Right lobe of liver (tissue), 6 donors: ENCODE results near the gene CBX2. TPM values are rescaled to one million over a fixed set of nuclear protein-coding genes. Genes with fewer than 3 reads are reported as not detected.

Experiments
- ATAC-seq, 4 donors: fragments of 200-7000 bp; cut with Tn5 transposase; one replicate each; pipeline ENCODE4 v1.9.1; 2020; ENCODE audit warnings: mild to moderate bottlenecking in 4 of 4, moderate library complexity in 4 of 4
- DNase-seq, 3 donors: peaks; one replicate each; pipeline ENCODE4 v3.0.0-alpha.2; 2020
- H3K27ac ChIP-seq, 3 donors: fragments of 200-600 bp; one replicate each; pipeline ENCODE4 v1.8.0; 2022
- H3K27me3 ChIP-seq, 2 donors: fragments of 200-600 bp; one replicate each; pipeline ENCODE4 v1.8.0; 2022
- H3K36me3 ChIP-seq, 4 donors: fragments of 200-600 bp; sonication (generic) in 1 of 4; one replicate each; pipeline versions ENCODE4 v1.5.1 to v1.8.0; 2017 to 2022; ENCODE audit warnings: control low read depth in 1 of 4
- H3K4me1 ChIP-seq, 4 donors: fragments of 200-600 bp; sonication (generic) in 1 of 4; one replicate each; pipeline versions ENCODE4 v1.5.1 to v1.8.0; 2017 to 2022; ENCODE audit warnings: control low read depth in 1 of 4
- H3K4me3 ChIP-seq, 3 donors: fragments of 200-600 bp; one replicate each; pipeline ENCODE4 v1.8.0; 2022
- H3K9me3 ChIP-seq, 4 donors: fragments of 200-600 bp; sonication (generic) in 1 of 4; one replicate each; pipeline versions ENCODE4 v1.5.1 to v1.8.0; 2017 to 2022; ENCODE audit warnings: control low read depth in 1 of 4
- CTCF ChIP-seq, 4 donors: fragments of 200-600 bp in 3 of 4; fragments of 450-650 bp in 1 of 4; IDR thresholded peaks; one replicate each; pipeline versions ENCODE4 v1.5.1 to v1.8.0; 2016 to 2022; ENCODE audit warnings: antibody characterized with exemption in 4 of 4, mild to moderate bottlenecking in 2 of 4
- POLR2A ChIP-seq: fragments of 450-650 bp; IDR thresholded peaks from one replicate; pipeline ENCODE4 v1.6.1; 2017; ENCODE audit warnings: antibody characterized with exemption, mild to moderate bottlenecking
- WGBS: methylation state at CpG from one replicate; pipeline ENCODE4 v1.1.6; 2018; ENCODE audit warnings: low coverage, low lambda C conversion rate; ENCODE audit not compliant: insufficient coverage; ENCODE audit errors: missing lambda C conversion rate; 5-methylcytosine and 5-hydroxymethylcytosine counted together
- intact Hi-C, 2 donors: fragments of 100-400 bp; cut with DNase I; formaldehyde crosslinking; loops; one replicate each; pipeline versions ENCODE4 v1.11.2 to v1.14.1; 2022
- total RNA-seq, 6 experiments: library from RNA; depleted of rRNA in 2 of 6; stranded (reverse); fragments of >200 nt in 2 of 6; fragmentation: NEBNext Ultra II Directional in 3 of 6; extraction: Animal tissue kit (Norgen Biotek cat#: 25700) in 3 of 6; gene quantifications; one replicate each; pipeline versions ENCODE4 v1.1.0 to v1.2.4, GENCODE V29; 2016 to 2023
- donor health status: DM: no; HTN: yes; CAD: no.
- donor health status: DM: no; HTN: no; CAD: no.
- donor health status: DM: no; HTN: no; CAD: no.
- donor health status: DM: no; HTN: yes; CAD: no.
- donor health status: DM: no; HTN: yes; CAD: no.

Gene CBX2
- total RNA-seq, 6 experiments from 2014 or later, result 0.33 to 3.5 (median 1.1) TPM

- WGBS, result 2% methylated on average over 37 of the region's 79 CpGs
- peak; percentile 44 to 68 (median 60) for ATAC-seq
- Histone ChIP-seq H3K36me3 (no peaks in the 10 kb centered on the region), H3K27ac (no peak overlapping the region), H3K4me3 (no peak overlapping the region), H3K27me3 (peaks cover 19 to 73% of the 10 kb centered on the region in 2 donors), H3K4me1 (peaks cover 0 to 28% (median 6%) of the 10 kb centered on the region in 4 donors), H3K9me3 (no peaks in the 10 kb centered on the region)
- TF ChIP-seq CTCF (IDR thresholded peaks at IDR 0.05), result no peak
- TF ChIP-seq POLR2A, result no peak
- peak; percentile 62 to 85 (median 76) for DNase-seq
- intact Hi-C loops, result no loop called here
Observed at GRCh38 chr17:79810130-79811010, 32.4 kb downstream of the CBX2 start.

GRCh38 chr17:79811011-79811867, 33.3 kb downstream of the CBX2 start:
- Histone ChIP-seq H3K27me3 (peaks cover 22 to 72% of the 10 kb centered on the region in 2 donors), H3K9me3 (no peaks in the 10 kb centered on the region), H3K4me3 (no peak overlapping the region), H3K27ac (no peak overlapping the region), H3K4me1 (peaks cover 0 to 30% (median 7%) of the 10 kb centered on the region in 4 donors), H3K36me3 (no peaks in the 10 kb centered on the region)
- no peak for TF ChIP-seq POLR2A
- TF ChIP-seq CTCF (IDR thresholded peaks at IDR 0.05), result peak; percentile 49 to 67 (median 58)
- intact Hi-C loops, result no loop called here
- peak in 1 of 3 donors; percentile 40 for DNase-seq
- 3% methylated on average over 10 of the region's 66 CpGs for WGBS
- peak; percentile 35 to 56 (median 50) for ATAC-seq

- Histone ChIP-seq H3K27me3 (peaks cover 22 to 65% of the 10 kb centered on the region in 2 donors), H3K9me3 (no peaks in the 10 kb centered on the region), H3K27ac (no peak overlapping the region), H3K4me3 (no peak overlapping the region), H3K36me3 (no peaks in the 10 kb centered on the region), H3K4me1 (peaks cover 0 to 30% (median 7%) of the 10 kb centered on the region in 4 donors)
- no peak for DNase-seq
- intact Hi-C loops, result no loop called here
- ATAC-seq, result no peak
- TF ChIP-seq POLR2A, result no peak
- no peak for TF ChIP-seq CTCF (IDR thresholded peaks at IDR 0.05)
- WGBS, result 2% methylated on average over 13 of the region's 20 CpGs
Observed at GRCh38 chr17:79811868-79812352, 34.0 kb downstream of the CBX2 start.

GRCh38 chr17:79812353-79813258, 34.7 kb downstream of the CBX2 start:
- Histone ChIP-seq H3K4me1 (peaks cover 0 to 30% (median 7%) of the 10 kb centered on the region in 4 donors), H3K27ac (no peak overlapping the region), H3K4me3 (no peak overlapping the region), H3K36me3 (no peaks in the 10 kb centered on the region), H3K27me3 (peaks cover 22 to 61% of the 10 kb centered on the region in 2 donors), H3K9me3 (no peaks in the 10 kb centered on the region)
- WGBS, result 4% methylated on average over 14 of the region's 72 CpGs
- intact Hi-C loops, result no loop called here
- ATAC-seq (no peak), DNase-seq (no peak)
- TF ChIP-seq POLR2A (no peak), CTCF (IDR thresholded peaks at IDR 0.05) (no peak)
